HepG2 (cell line): Measurements from ENCODE around the gene DTHD1.

Source experiments
- CC2D1A ChIP-seq: sonication (generic); formaldehyde crosslinking; IDR thresholded peaks from 2 replicates; pipeline ENCODE4 v1.8.1; 2023; ENCODE audit warnings: mild to moderate bottlenecking, missing genetic modification reagents
- CERS6 ChIP-seq: sonication (generic); formaldehyde crosslinking; IDR thresholded peaks from 2 replicates; pipeline ENCODE4 v1.5.0; 2020; ENCODE audit warnings: missing genetic modification reagents
- FOSL1 ChIP-seq: sonication (generic); formaldehyde crosslinking; IDR thresholded peaks from 2 replicates; pipeline ENCODE4 v1.9.0; 2021; ENCODE audit warnings: missing genetic modification reagents, borderline replicate concordance
- MYNN ChIP-seq: sonication (generic); formaldehyde crosslinking; IDR thresholded peaks from 2 replicates; pipeline ENCODE4 v1.4.0; 2020; ENCODE audit warnings: mild to moderate bottlenecking, low read depth, missing genetic modification reagents
- NR2C2 ChIP-seq: sonication (generic); formaldehyde crosslinking; IDR thresholded peaks from 2 replicates; pipeline ENCODE4 v1.4.0; 2020; ENCODE audit warnings: missing genetic modification reagents, mild to moderate bottlenecking, moderate library complexity, borderline replicate concordance
- NR2F6 ChIP-seq, 2 experiments: IDR thresholded peaks; 2 replicates each; pipeline ENCODE4 v1.6.1; 2016; ENCODE audit warnings: antibody characterized with exemption in 1 of 2, mild to moderate bottlenecking in 1 of 2
- RERE ChIP-seq: IDR thresholded peaks from 2 replicates; pipeline ENCODE4 v1.6.1; 2016; ENCODE audit warnings: low read depth, missing genetic modification reagents, missing compliant biosample characterization
- TAF1 ChIP-seq: sonication (generic); formaldehyde crosslinking; IDR thresholded peaks from 2 replicates; pipeline ENCODE4 v1.4.0; 2020; ENCODE audit warnings: missing genetic modification reagents
- ZBTB34 ChIP-seq: sonication (generic); formaldehyde crosslinking; IDR thresholded peaks from 2 replicates; pipeline ENCODE4 v1.8.0; 2022; ENCODE audit warnings: mild to moderate bottlenecking, missing genetic modification reagents
- ZNF572 ChIP-seq: sonication (generic); formaldehyde crosslinking; IDR thresholded peaks from 2 replicates; pipeline ENCODE4 v1.5.1; 2020; ENCODE audit warnings: mild to moderate bottlenecking, missing genetic modification reagents
- ZNF609 ChIP-seq: sonication (generic); formaldehyde crosslinking; IDR thresholded peaks from 2 replicates; pipeline ENCODE4 v1.4.0; 2020; ENCODE audit warnings: mild to moderate bottlenecking, missing genetic modification reagents, borderline replicate concordance
- ZNF768 ChIP-seq: sonication (generic); formaldehyde crosslinking; IDR thresholded peaks from 2 replicates; pipeline ENCODE4 v1.4.0; 2020; ENCODE audit warnings: missing genetic modification reagents
- ZNF878 ChIP-seq: sonication (generic); formaldehyde crosslinking; IDR thresholded peaks from 2 replicates; pipeline ENCODE4 v1.8.1; 2023; ENCODE audit warnings: mild to moderate bottlenecking, missing genetic modification reagents, moderate library complexity

GRCh38 chr4:36277533-36277932 lies 3.9 kb upstream of the DTHD1 start:
- TF ChIP-seq CC2D1A (no peak), FOSL1 (CRISPR knock-in tag) (no peak), NR2C2 (CRISPR knock-in tag) (no peak), ZNF768 (CRISPR knock-in tag) (no peak), ZNF572 (CRISPR knock-in tag) (no peak), NR2F6 (IDR thresholded peaks at IDR 0.05) (no peak), NR2F6 (CRISPR knock-in tag; IDR thresholded peaks at IDR 0.05) (no peak), RERE (no peak), ZNF609 (CRISPR knock-in tag) (no peak), CERS6 (no peak), TAF1 (no peak), ZNF878 (no peak), MYNN (no peak), ZBTB34 (CRISPR knock-in tag) (no peak)
